ENCODE measurements around the gene RASGRF1. TPM values are rescaled to one million over a fixed set of nuclear protein-coding genes. Genes with fewer than 3 reads are reported as not detected.
"Not testable (repeated sequence)": the region's sequence is repeated elsewhere in the genome, so short reads cannot be mapped to it uniquely, and the experiment has no call there.

The RASGRF1 gene
- under 1 TPM; 0.27 to 0.55 (median 0.37) TPM for polyA plus RNA-seq (ENCODE audit: insufficient read length in 4 of 4)

DNA sequence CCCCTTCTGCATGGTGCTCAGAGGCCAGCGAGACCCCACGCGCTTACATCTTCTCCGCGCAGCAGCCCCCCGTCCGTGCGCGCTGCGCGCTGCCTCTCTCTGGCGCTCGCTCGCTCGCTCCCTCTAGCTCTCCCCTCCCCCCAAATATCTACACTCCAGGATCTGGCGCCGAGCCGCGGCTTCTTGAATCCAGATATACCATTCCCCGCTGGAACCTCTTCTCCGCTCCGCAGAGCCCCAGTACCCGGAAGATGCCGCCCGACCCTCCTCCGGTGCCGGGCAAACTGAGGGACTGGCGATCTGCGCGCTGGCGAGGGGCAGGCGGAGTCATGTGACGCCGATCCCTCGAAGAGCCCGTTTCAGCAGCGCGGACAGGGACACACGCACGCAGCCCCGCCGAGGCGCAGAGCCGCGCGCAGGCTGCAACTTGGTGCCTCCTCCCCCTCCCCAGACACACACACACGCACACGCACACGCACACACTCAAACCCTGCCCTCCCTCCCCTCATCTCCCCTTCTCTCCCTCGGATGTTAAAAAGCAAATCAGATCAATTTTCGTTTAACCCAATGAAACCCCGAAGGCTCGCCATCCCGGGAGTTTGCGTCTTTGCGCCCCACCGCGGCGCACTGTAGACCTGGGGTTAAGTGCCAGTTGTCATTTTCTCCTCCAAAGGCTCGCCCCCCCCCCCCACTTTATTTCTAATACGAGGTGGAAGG lies at the start of gene RASGRF1:
Gene RASGRF1 (minus strand): TSS at position 294 of the 717 bp plus-strand sequence. CDS start 282 bp downstream, at position 12.
- no peak for DNase-seq (ENCODE audit: low read depth in 4 of 4, low spot score in 2 of 4)

DNA sequence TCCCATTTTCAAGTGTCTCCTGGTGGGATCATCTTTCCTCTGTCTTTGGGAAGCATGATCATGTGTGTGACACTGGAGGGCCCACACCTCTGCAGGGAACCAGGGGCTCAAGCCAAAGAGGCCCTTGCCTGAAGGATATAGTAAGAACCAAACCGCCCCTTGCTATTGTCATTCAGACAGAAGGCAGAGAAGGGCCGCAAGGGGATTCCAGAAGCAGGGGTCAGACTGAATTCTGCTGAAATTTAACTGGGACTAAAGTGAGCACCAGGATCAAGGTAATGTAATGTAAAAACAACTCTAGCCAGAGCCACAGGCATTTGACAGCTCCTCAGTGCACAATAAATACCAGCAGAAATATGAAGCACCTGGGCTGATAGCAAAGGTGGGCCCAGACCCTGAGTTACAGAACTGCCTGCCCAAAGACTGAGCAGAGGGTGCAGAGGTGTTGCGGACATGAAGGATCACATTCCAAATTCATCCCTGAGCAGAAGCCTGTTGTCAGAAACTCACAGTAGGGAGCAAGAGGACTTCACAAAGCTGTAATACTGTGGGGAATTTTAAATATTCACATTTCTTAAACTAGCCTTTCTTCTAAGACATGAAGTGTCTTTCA lies 46.0 kb upstream of the RASGRF1 start:
- no peak for DNase-seq (ENCODE audit: low read depth in 4 of 4, low spot score in 2 of 4)

- DNase-seq (ENCODE audit: low read depth in 4 of 4, low spot score in 2 of 4) = no peak
Observed at GRCh38 chr15:79133309-79133708, 42.7 kb upstream of the RASGRF1 start.

DNA sequence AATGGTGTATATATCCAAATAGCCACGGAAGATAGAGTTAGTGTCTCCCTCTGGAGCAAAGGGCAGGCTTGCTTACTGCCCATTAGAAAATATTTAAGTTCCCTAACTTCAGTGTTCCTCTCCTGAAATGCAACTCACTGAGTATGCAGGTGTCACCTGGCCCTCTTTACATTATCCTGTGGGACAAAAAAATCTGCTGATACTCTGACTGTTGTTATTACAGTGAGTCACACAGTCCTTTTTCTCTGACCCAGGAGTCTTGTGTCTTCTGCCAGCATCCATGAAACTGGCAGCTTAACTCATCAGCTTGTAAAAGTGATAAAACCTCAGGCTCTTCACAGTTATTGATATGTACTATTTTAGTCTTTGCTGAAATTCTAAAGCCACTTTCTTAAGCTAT lies 42.2 kb upstream of the RASGRF1 start:
- no peak for DNase-seq (ENCODE audit: low read depth in 4 of 4, low spot score in 2 of 4)

DNA sequence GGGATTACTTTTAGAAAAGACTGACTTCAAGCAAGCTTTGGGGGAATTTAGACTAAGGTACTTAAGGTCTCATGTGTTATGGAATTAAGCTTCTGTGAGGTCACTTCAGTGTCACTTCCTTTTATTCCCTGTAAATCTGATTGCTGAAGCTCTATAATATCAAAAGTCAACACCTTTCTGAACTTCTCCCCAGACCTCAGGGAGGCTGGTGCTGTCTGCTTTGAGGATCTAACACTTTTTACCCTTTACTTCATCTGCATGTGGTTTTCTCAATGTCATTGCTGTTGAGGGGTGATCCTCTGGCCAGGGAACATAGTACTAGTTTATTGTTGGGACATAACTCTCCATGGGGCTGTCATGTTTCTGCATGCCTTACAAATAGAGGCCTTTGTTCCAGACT lies 41.8 kb upstream of the RASGRF1 start:
- no peak for DNase-seq (ENCODE audit: low read depth in 4 of 4, low spot score in 2 of 4)

- DNase-seq (ENCODE audit: low read depth in 4 of 4, low spot score in 2 of 4) = no peak
Observed at GRCh38 chr15:79130535-79131130, 40.1 kb upstream of the RASGRF1 start.

DNA sequence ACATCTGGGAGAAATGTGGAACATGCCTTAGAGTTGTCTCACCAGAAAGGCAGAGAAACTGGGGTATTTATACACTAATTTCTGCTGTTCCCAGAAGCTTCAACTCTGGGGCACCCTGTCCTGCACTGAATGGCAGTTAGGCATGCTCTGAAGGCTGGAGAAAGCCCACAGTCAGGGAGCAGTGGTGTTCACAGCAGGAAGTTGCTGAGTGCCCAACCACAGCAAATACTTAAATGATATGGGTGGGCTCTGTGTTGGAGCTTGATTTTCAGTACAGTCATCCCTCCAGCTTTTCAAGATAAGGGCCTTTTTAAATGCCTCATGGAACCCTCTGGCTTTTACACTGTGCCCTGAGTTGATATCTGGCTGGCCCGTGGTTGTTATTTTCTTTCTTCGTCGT lies 38.7 kb upstream of the RASGRF1 start:
- no peak for DNase-seq (ENCODE audit: low read depth in 4 of 4, low spot score in 2 of 4)

GRCh38 chr15:79128556-79128955 lies 38.0 kb upstream of the RASGRF1 start:
- no peak for DNase-seq (ENCODE audit: low read depth in 4 of 4, low spot score in 2 of 4)

- DNase-seq (ENCODE audit: low read depth in 4 of 4, low spot score in 2 of 4) = no peak
Observed at GRCh38 chr15:79124388-79124787, 33.8 kb upstream of the RASGRF1 start.

DNA sequence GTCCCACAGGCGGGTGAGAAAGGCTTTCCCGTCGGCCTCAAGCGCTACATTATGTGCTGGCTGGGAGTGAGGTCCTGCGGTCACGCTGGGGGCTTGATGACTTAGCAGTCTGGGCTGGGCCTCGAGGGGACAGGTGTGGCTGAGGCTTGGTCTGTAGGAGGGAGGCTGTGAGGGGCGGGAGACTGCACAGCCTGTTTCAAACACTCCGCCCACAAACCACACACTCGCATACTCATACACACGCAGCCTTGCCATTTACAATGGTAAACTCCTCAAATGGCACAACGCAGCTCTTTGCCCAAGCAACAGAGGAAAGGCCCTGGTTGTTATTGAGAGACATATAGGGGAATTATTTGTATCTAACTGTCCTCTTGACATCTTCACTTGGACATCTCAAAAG lies 32.4 kb upstream of the RASGRF1 start:
- no peak for DNase-seq (ENCODE audit: low read depth in 4 of 4, low spot score in 2 of 4)

DNA sequence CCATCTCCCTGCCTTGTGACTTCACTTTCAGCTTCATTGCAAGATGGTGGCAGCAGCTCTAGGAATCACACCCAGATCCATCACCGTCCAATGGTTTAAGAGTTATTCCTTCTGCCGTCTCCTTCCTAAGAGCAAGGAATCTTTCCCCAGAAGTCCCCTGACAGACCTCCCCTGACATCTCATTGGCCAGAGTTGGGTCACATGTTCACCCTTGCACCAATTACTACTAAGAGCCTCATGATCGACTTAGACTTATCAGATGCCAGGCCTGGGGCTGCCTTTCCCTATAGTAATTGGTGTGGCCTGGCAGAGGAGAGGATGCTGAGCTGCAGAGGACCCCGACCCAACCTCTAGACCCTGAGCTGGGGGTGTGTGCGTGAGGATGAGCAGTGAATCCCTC lies 31.8 kb upstream of the RASGRF1 start:
- no peak for DNase-seq (ENCODE audit: low read depth in 4 of 4, low spot score in 2 of 4)

- no peak for DNase-seq (ENCODE audit: low read depth in 4 of 4, low spot score in 2 of 4)
Observed at GRCh38 chr15:79121571-79121970, 31.0 kb upstream of the RASGRF1 start.

DNA sequence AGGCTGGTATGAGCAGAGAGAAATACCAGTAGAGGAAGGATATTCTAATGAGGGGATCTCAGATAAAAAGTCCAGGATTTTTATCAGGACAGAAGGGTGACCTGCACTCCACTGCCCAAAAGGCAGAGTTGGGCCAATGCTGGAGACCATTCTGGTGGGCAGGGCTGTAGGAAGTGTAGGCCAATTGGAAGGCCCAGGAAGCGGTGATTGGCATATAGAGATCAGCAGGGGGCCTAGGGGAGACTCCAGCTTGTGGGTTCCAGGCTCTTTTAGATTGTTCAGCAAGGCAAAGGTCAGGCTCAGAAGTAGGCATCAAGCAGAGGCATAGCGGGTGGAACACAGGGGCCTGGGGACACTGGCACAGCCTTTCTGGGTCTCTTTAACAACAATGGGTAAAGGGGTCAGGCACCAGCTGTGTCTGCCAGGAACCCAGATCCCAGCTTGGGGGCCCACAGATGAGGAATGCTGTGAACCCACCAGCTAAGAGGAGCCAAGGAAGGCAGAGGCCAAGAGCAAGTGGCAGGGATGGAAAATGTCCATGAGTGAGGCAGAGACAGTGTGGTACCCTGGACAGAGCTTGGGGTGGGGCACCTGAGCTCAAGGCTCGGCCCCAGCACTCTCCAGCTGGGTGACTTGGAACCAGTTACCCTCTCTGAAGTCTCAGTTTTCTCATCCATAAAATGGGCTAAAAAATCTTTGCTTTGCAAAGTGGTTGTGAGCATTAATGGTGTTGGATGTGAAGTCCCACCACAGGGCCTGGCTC lies 27.0 kb upstream of the RASGRF1 start:
- DNase-seq (ENCODE audit: low read depth in 4 of 4, low spot score in 2 of 4) = no peak

GRCh38 chr15:79116771-79117170 lies 26.2 kb upstream of the RASGRF1 start:
- no peak for DNase-seq (ENCODE audit: low read depth in 4 of 4, low spot score in 2 of 4)

DNA sequence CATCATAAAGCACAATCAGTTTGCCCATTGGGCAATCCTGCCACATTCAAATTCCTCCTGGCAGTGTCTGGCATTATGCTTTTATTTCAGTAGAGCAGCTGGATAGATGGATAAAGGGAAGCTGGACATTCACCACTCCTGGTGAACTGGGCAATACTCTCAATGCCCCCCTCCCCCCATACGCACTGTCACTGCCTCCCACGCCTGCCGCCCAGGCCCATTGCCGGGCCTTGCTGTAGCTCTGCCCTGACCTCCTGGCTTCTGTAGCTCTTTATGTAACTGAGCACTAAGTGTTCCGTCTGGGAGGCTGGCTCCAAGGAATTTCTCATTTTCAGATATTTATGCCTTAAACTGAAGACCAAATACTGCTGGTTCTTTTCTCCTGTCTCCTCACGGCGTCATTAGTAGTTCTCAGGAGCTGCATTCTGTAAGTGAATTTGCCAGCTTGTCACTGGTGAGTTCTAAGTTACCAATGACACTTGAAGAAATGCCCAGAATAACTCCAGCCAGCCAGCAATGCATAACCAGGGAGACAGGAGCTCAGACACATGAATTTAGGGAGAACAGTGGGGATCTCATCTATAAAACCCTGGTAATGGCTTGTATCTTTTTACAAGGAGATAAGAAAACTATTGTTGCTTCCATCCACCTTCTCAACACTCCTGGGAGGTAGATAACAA lies 25.5 kb upstream of the RASGRF1 start:
- DNase-seq (ENCODE audit: low read depth in 4 of 4, low spot score in 2 of 4) = no peak

- DNase-seq (ENCODE audit: low read depth in 4 of 4, low spot score in 2 of 4) = no peak
Observed at GRCh38 chr15:79113831-79114230, 23.3 kb upstream of the RASGRF1 start.

DNA sequence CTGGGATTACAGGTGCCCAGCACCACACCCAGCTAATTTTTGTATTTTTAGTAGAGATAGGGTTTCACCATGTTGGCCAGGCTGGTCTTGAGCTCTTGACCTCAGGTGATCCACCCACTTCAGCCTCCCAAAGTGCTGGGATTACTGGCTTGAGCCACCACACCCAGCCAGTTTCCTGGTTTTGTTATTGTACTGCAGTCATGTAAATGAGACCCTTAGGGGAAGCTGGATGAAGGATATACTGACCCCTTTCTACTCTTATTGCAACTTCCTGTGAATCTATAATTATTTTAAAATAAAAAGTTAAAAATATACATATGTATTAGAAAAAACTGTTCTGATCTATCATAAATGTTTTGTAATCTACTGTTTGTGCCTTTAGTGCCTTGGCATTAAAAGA lies 20.8 kb upstream of the RASGRF1 start:
- DNase-seq (ENCODE audit: low read depth in 4 of 4, low spot score in 2 of 4) = not testable (repeated sequence)

GRCh38 chr15:79105141-79105540 lies 14.6 kb upstream of the RASGRF1 start:
- DNase-seq (ENCODE audit: low read depth in 4 of 4, low spot score in 2 of 4) = no peak

DNA sequence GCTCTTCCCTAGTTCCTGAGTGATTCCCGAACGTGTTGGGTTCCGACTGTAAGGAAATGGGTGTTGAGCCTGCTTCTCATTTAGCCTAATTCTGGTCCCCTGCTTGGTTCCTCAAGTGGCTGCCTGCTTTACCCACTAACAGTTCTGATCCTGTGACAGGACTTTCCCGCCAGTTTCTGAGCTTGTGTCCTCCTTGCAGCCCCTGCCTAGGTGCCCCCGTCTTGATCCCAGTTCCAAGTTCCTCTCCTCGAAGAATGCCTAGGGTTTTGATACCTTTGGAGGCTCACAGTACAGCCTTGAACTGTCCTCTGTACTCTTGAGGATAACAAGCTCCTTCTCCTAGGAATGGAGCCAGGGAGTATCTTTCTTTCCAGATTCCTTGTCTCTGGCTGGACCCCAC lies 12.0 kb upstream of the RASGRF1 start:
- no peak for DNase-seq (ENCODE audit: low read depth in 4 of 4, low spot score in 2 of 4)

- no peak for DNase-seq (ENCODE audit: low read depth in 4 of 4, low spot score in 2 of 4)
Observed at GRCh38 chr15:79101866-79102581, 11.4 kb upstream of the RASGRF1 start.

Data from left renal cortex interstitium (tissue), 4 donors.